D721Med (cell line): ENCODE results near the gene P2RY6.
A peak's percentile ranks its signal among the peaks of the same experiment; 100 is the strongest.

ENCODE experiments used
- DNase-seq: peaks from one replicate; pipeline ENCODE4 v3.0.0; 2011; ENCODE audit warnings: low spot score; ENCODE audit not compliant: insufficient read length
- FAIRE-seq: peaks from 2 replicates; lab custom pipeline; 2011; peaks lifted over from hg19 to GRCh38; lab: Jason Lieb, UNC
- TF ChIP-seq, protein P1 (sequence below): IDR thresholded peaks from 2 replicates; pipeline ENCODE4 v1.5.1; 2012; ENCODE audit warnings: mild to moderate bottlenecking, control low read depth; ENCODE audit not compliant: insufficient read depth; ENCODE audit errors: missing control alignments

P2RY6 gene

DNA sequence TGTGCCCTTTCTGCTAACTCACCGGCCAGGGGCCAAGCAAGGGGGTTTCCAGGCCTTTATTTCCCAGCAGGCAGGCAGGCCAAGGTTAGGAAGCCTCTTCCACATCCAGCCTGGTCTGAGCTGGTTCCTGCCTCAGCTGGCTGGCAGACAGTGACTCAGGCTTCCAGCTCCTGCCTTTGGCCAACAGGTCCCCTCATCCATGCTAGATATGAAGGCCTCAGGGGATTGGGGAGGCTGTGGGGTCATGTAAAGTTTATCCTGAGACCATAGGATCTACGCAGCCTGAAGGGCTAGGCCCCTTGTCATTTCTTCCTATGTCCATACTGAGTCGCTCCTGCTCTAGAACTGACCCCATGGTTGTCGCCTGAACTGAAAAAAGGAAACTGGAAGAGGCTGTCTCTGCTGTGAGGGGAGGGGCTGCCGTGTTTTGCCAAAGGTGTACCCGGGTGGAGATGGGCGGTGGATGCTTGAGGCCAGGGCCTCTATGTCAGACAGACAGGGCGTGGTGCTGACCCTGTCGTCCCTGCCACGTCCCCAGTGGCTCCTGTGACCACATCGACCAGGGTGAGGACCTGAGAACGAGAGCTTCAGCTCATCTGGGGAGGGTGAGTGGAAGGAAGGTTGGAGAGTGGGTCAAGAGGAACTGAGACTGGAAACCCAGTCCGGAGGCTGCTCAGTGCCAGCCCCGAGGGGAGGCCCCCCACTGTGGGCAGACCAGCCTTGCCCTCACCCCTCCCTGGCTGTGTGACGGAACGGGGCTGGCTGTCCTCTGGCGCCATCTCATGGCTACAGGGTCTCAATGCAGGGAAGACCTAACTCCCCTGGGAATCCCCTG, 17.0 kb downstream of the P2RY6 start:
- no peak for FAIRE-seq
- DNase-seq: peak; percentile 90
- TF ChIP-seq, protein P1, sequence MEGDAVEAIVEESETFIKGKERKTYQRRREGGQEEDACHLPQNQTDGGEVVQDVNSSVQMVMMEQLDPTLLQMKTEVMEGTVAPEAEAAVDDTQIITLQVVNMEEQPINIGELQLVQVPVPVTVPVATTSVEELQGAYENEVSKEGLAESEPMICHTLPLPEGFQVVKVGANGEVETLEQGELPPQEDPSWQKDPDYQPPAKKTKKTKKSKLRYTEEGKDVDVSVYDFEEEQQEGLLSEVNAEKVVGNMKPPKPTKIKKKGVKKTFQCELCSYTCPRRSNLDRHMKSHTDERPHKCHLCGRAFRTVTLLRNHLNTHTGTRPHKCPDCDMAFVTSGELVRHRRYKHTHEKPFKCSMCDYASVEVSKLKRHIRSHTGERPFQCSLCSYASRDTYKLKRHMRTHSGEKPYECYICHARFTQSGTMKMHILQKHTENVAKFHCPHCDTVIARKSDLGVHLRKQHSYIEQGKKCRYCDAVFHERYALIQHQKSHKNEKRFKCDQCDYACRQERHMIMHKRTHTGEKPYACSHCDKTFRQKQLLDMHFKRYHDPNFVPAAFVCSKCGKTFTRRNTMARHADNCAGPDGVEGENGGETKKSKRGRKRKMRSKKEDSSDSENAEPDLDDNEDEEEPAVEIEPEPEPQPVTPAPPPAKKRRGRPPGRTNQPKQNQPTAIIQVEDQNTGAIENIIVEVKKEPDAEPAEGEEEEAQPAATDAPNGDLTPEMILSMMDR: peak; percentile 86

DNA sequence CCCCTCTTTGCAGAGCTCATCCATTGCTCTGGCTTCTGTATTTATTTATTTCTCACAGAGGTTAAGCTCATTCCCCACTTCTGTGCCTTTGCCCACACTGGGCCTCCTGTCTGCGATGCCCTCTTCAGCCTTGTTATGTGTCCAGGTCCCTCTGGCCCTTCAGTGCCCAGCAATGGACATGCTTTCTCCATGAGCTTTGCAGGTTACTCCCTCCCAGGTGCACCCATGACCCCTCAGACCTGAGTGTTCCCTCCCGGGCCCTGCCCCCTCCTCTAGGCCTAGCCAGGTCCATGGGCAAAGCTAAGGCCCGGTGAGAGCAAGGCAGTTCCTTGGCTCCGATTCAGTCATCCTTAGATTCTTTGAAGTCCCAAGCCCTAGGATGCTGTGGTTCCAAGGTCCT, 18.4 kb downstream of the P2RY6 start:
- TF ChIP-seq, protein P1: no peak
- DNase-seq (no peak), FAIRE-seq (no peak)

DNA sequence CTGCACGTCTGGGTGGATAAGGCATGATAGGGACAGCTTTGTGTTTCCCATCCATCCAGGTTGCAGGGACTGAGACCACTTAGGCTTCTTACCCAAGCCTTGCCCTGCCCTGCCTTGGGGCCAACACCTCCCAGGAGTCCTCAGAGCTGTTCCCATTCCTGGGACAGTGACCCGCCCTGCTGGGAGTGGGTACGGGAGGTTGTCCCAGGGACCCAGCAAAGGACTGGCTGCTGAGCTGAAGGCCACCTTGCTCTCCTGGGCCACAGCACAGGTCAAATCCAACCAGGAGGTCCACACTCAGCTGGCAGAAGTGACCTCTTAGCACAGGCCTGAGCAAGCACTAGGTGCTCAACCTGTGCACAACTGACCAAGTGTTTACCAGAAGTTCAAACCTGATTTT, 19.1 kb downstream of the P2RY6 start:
- TF ChIP-seq, protein P1: no peak

DNA sequence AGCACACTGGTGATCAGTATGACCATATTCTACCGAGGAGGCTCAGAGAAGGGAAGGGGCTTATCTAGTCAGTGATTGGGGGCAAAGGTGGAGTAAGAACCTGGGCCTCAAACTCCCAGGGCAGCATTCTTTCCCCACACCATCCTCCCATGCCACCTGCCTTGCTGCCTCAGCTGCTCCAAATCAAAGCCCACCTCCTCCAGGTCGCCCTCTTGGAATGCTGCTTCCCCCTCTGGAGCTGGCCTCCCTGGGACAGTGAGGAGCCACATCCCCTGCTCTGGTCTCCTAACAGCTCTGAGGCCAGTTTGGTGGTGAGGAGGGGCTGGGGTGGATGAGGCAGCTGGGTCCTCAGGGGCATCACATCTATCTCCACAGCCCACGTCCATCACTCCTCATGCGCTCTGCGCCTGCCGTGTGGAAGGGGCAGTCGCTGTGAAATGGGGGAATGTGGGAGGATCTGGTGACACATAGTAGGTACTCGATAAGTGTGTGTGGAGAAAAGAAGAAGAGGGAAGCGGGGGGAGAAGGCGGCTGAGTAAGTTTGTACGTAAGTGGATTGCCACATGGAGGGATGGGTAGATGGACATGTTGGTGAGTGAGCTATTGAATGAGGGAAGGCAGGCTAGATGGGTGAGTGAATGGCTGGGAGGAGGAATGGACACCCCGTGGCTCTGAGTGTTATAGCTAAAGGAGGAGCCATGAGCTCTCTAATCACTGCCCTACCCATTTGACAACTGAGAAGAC, 19.8 kb downstream of the P2RY6 start:
- TF ChIP-seq, protein P1: no peak
- DNase-seq (no peak), FAIRE-seq (no peak)

More for the DNA sequence above, 19.1 kb downstream of the P2RY6 start:
- DNase-seq (no peak), FAIRE-seq (no peak)

DNA sequence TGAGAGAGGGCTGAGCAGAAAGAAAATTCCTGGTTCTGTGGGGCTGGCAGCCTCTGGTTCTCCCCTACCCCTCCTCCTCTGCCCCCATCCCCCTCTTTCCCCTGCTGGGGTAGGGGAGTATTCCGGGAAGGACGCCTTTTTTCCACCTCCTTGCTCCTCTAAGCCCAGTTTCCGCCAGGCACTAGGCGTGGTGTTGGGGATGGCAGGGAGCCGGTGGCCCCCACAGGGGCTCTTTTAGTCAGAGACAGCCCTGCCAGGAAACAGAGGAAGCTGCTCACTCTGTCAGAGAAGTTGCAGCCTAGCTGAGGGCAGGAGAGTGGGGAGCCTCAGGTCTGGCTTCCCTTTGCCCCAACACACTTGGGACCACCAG, 20.4 kb downstream of the P2RY6 start:
- FAIRE-seq (no peak), DNase-seq (no peak)
- TF ChIP-seq, protein P1: no peak

DNA sequence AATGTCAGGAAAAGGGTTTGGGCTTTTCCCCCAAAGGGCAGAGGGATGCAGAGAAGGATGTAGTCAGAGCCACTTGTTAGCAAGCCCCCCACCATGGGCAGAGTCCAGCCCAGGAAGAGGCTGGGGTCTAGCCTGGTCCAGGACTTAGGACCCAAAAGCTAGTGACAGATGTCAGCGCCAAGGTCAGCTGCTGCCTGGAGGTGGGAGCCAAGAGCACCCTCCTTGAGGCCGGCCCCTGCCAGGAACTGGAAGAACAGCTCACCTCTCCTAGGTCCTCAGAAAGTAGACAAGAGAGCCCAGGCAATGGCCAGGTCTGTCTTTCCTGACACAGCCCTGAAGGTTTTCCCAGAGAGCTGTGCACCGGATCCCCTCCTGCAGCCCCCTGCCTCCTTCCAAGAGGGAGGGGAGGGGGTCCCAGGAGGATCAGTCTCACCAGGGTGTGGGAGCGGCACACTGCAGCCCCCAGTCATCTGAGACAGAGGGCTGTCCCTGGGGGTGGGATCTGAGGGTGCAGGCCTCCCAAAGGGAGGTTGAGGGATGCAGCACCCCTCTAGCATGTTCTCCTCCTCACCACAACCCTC, 21.3 kb downstream of the P2RY6 start:
- TF ChIP-seq, protein P1: no peak
- FAIRE-seq: no peak
- DNase-seq: no peak

DNA sequence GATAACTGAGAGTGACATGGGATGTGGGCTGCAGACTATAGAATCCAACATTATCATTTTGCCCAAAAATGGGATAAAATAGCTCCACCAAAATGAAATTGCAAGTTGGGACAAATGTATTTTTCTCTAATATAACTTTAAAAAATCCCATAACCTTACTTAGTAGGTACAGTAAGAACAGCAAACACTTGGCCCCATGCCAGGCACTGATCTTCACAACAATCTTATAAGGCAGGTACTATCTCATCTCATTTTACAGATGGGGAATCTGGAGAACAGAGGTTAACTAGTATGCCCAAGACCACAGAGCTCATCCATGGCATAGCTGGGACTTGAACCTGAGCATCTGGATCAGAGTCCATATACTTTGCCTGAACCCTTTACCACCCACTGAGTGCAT, 22.5 kb downstream of the P2RY6 start:
- TF ChIP-seq, protein P1: no peak
- DNase-seq (no peak), FAIRE-seq (no peak)
